HG03469 (cell line): Measurements from ENCODE around the gene PMM2.
"Not testable (repeated sequence)": the region's sequence is repeated elsewhere in the genome, so short reads cannot be mapped to it uniquely, and the experiment has no call there.

Source experiments
- ATAC-seq: cut with Tn5 transposase; IDR thresholded peaks from one replicate; pipeline ENCODE4 v1.9.1; 2021; ENCODE audit warnings: mild to moderate bottlenecking, moderate library complexity, moderate number of reproducible peaks; ENCODE audit not compliant: unreplicated experiment

Gene PMM2

GRCh38 chr16:8816967-8817655, 19.5 kb downstream of the PMM2 start:
- no peak for ATAC-seq

- ATAC-seq = peak; percentile 78
Observed at GRCh38 chr16:8818504-8819270, 21.0 kb downstream of the PMM2 start.

GRCh38 chr16:8819411-8820034, 21.9 kb downstream of the PMM2 start:
- no peak for ATAC-seq

- no peak for ATAC-seq
Observed at GRCh38 chr16:8822403-8822802, 24.8 kb downstream of the PMM2 start.

GRCh38 chr16:8826278-8826879, 28.7 kb downstream of the PMM2 start:
- no peak for ATAC-seq

- no peak for ATAC-seq
Observed at GRCh38 chr16:8828541-8829165, 31.0 kb downstream of the PMM2 start.

GRCh38 chr16:8831450-8831849, 33.8 kb downstream of the PMM2 start:
- no peak for ATAC-seq

- no peak for ATAC-seq
Observed at GRCh38 chr16:8831871-8832716, 34.5 kb downstream of the PMM2 start.

GRCh38 chr16:8832717-8833105, 35.1 kb downstream of the PMM2 start:
- ATAC-seq = no peak

- ATAC-seq = not testable (repeated sequence)
Observed at GRCh38 chr16:8836797-8837196, 39.2 kb downstream of the PMM2 start.

GRCh38 chr16:8837594-8837993, 40.0 kb downstream of the PMM2 start:
- not testable (repeated sequence) for ATAC-seq

- not testable (repeated sequence) for ATAC-seq
Observed at GRCh38 chr16:8842016-8842415, 44.4 kb downstream of the PMM2 start.

GRCh38 chr16:8843296-8843695, 45.7 kb downstream of the PMM2 start:
- not testable (repeated sequence) for ATAC-seq

GRCh38 chr16:8845699-8846298, 48.2 kb downstream of the PMM2 start:
- ATAC-seq = no peak

- ATAC-seq = no peak
Observed at GRCh38 chr16:8846401-8846932, 48.8 kb downstream of the PMM2 start.

GRCh38 chr16:8847145-8847544, 49.5 kb downstream of the PMM2 start:
- no peak for ATAC-seq

GRCh38 chr16:8847623-8848022, 50.0 kb downstream of the PMM2 start:
- no peak for ATAC-seq

GRCh38 chr16:8848231-8848938, 50.7 kb downstream of the PMM2 start:
- no peak for ATAC-seq

GRCh38 chr16:8848939-8849391, 51.3 kb downstream of the PMM2 start:
- ATAC-seq = no peak
